Memory B cell (primary cell): ENCODE results near the gene ARHGAP29.
"Not testable (repeated sequence)": the region's sequence is repeated elsewhere in the genome, so short reads cannot be mapped to it uniquely, and the experiment has no call there.

ENCODE experiments used
- ATAC-seq: fragments of 150-1000 bp; cut with Tn5 transposase; 2 replicates; pipeline ENCODE4 v1.10.0; 2021; ENCODE audit warnings: low read depth, mild to moderate bottlenecking, moderate library complexity
- DNase-seq, 2 donors: peaks; one replicate each; pipeline ENCODE4 v3.0.0; 2022; ENCODE audit warnings: low spot score in 2 of 2
- H3K27ac Mint-ChIP-seq: one replicate; pipeline ENCODE4 v1.8.0; 2022; ENCODE audit warnings: mild to moderate bottlenecking, moderate library complexity, mixed read lengths
- H3K27me3 Mint-ChIP-seq: one replicate; pipeline ENCODE4 v1.8.0; 2022; ENCODE audit warnings: mixed read lengths
- H3K36me3 Mint-ChIP-seq: one replicate; pipeline ENCODE4 v1.8.0; 2022; ENCODE audit warnings: mild to moderate bottlenecking, mixed read lengths
- H3K4me1 Mint-ChIP-seq: one replicate; pipeline ENCODE4 v1.8.0; 2022; ENCODE audit warnings: mixed read lengths
- H3K4me3 Mint-ChIP-seq: one replicate; pipeline ENCODE4 v1.8.0; 2022; ENCODE audit warnings: mild to moderate bottlenecking, moderate library complexity, mixed read lengths
- H3K9me3 Mint-ChIP-seq: one replicate; pipeline ENCODE4 v1.8.0; 2022; ENCODE audit warnings: mixed read lengths

Gene ARHGAP29

DNA sequence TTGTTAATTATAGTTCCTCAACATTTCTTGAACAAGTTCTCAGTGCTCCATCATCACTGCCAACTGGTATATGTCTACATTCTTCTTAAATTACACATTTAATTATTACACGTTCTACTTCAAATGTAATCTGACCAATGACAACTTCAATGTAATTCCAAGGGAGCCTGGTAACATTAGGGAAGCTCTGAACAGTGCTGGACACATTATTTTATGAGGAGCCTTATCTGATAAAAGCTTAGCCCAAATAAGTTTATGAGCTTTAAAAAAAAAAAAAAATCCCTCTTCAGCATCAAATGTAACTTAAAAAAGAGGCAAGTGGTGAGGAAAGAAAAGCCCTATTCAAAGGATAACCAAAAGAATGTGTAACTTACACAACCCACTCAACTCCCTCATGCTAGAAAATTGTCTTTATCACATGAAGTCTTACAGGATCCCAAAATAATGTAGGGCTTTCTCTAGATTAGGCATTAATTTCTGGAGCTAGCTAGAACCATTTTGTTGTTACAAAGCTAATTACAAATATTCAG lies 81.2 kb downstream of the ARHGAP29 start:
- no peak for DNase-seq
- peaks cover 3% of the 10 kb centered on the region for H3K9me3 Mint-ChIP-seq

DNA sequence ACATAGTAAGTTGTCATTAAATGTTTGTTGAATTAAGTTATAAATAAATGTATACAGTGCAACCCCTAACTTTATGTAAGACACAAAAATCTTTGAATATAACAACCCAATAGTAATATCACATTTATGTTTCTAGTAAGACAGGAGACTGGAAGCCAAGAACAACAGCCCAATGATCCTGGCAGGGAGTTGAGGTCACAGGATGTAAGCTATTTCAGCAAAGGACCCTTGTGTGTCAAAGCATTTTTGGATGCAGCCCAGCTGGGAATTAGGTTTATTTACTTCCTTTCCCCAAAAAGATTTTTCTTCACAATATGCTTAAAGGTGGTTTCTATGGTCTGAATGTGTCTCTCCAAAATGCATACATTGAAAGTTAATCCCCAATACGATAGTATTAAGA lies 82.4 kb downstream of the ARHGAP29 start:
- no peak overlapping the region for H3K27ac Mint-ChIP-seq
- ATAC-seq (no peak), DNase-seq (no peak)
- no peaks in the 10 kb centered on the region for H3K4me1 Mint-ChIP-seq
- H3K9me3 Mint-ChIP-seq = peaks cover 3% of the 10 kb centered on the region
- no peaks in the 10 kb centered on the region for H3K36me3 Mint-ChIP-seq
- no peak overlapping the region for H3K4me3 Mint-ChIP-seq
- H3K27me3 Mint-ChIP-seq = peaks cover 3% of the 10 kb centered on the region

More for the DNA sequence above, 81.2 kb downstream of the ARHGAP29 start:
- Mint-ChIP-seq H3K4me3 (no peak overlapping the region), H3K27me3 (peaks cover 3% of the 10 kb centered on the region), H3K36me3 (no peaks in the 10 kb centered on the region), H3K27ac (no peak overlapping the region), H3K4me1 (no peaks in the 10 kb centered on the region)
- ATAC-seq = no peak

GRCh38 chr1:94153133-94153532 lies 84.3 kb downstream of the ARHGAP29 start:
- Mint-ChIP-seq H3K9me3 (peaks cover 2% of the 10 kb centered on the region), H3K4me1 (no peaks in the 10 kb centered on the region), H3K27ac (no peak overlapping the region), H3K4me3 (no peak overlapping the region), H3K36me3 (no peaks in the 10 kb centered on the region), H3K27me3 (peaks cover 3% of the 10 kb centered on the region)
- DNase-seq (no peak), ATAC-seq (no peak)

GRCh38 chr1:94149166-94149565 lies 88.2 kb downstream of the ARHGAP29 start:
- H3K36me3 Mint-ChIP-seq, H3K4me1 Mint-ChIP-seq, DNase-seq, H3K27me3 Mint-ChIP-seq, ATAC-seq, H3K4me3 Mint-ChIP-seq, H3K9me3 Mint-ChIP-seq, H3K27ac Mint-ChIP-seq: not testable (repeated sequence)

DNA sequence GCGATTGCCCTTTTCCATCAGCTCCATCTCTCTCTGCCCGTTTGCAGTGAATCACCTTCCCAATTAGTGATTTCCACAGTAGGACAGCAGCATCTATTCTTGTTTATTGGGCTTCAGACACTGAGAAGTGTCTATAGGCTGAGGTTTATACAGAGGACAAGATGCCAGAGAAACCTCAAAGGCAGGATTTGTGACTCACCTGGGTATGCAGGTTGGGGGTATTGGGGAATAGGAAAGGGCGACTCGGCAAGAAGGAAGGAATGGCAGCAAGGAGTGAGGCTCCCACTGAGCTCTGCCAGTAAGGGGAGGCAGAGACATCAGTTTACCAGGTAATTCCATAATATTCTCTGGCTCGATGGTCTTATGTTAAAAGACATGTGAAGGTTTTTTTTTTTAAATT lies 91.1 kb downstream of the ARHGAP29 start:
- Mint-ChIP-seq H3K9me3 (no peaks in the 10 kb centered on the region), H3K4me1 (no peaks in the 10 kb centered on the region), H3K27me3 (no peaks in the 10 kb centered on the region), H3K27ac (no peak overlapping the region), H3K36me3 (no peaks in the 10 kb centered on the region), H3K4me3 (no peak overlapping the region)
- DNase-seq (no peak), ATAC-seq (no peak)

DNA sequence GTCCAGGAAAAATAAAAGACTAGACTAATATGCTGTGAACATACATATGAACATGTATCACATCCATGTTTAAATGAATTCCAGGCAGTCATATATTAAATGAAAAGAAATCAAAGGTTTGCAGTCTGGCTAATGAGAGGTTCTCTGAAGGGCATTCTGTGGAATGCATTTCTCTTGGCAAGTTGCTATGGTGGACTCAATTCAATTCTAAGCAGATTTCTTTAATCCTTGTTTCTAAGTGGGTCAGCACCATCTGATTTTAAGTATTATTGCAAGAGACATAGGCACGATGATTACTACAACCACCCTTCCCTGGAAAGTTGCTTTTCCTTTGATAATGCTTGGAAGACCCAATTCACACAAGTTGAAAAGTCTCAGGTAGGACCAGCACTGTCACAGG lies 92.5 kb downstream of the ARHGAP29 start:
- Mint-ChIP-seq H3K27me3 (no peaks in the 10 kb centered on the region), H3K4me3 (no peak overlapping the region), H3K36me3 (no peaks in the 10 kb centered on the region), H3K27ac (no peak overlapping the region), H3K9me3 (no peaks in the 10 kb centered on the region), H3K4me1 (no peaks in the 10 kb centered on the region)
- DNase-seq (no peak), ATAC-seq (no peak)

DNA sequence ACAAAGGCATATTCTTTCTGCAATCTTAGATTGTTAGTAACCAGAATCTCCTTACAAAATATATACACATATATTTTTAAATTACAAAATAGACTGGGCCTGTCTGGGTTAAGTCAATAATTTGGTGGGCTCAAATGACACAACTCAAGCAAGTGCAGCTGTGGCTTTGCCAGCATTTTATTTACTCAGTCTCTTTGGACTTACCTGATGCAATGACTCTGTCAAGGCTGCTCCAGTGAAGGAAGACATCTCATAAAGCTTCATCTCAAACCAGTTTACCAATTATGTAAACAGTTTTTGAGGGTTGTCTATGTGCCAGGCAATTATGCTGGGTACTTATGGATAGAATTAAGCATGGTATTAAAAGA lies 93.6 kb downstream of the ARHGAP29 start:
- Mint-ChIP-seq H3K27me3 (no peaks in the 10 kb centered on the region), H3K36me3 (no peaks in the 10 kb centered on the region), H3K4me1 (no peaks in the 10 kb centered on the region), H3K27ac (no peak overlapping the region), H3K9me3 (no peaks in the 10 kb centered on the region), H3K4me3 (no peak overlapping the region)
- no peak for DNase-seq
- ATAC-seq = no peak

- H3K27ac Mint-ChIP-seq = no peak overlapping the region
- H3K9me3 Mint-ChIP-seq = no peaks in the 10 kb centered on the region
- H3K4me1 Mint-ChIP-seq = no peaks in the 10 kb centered on the region
- H3K27me3 Mint-ChIP-seq = no peaks in the 10 kb centered on the region
- no peak overlapping the region for H3K4me3 Mint-ChIP-seq
- H3K36me3 Mint-ChIP-seq = no peaks in the 10 kb centered on the region
- DNase-seq = no peak
- ATAC-seq = no peak
Observed at GRCh38 chr1:94143173-94143808, 94.1 kb downstream of the ARHGAP29 start.

DNA sequence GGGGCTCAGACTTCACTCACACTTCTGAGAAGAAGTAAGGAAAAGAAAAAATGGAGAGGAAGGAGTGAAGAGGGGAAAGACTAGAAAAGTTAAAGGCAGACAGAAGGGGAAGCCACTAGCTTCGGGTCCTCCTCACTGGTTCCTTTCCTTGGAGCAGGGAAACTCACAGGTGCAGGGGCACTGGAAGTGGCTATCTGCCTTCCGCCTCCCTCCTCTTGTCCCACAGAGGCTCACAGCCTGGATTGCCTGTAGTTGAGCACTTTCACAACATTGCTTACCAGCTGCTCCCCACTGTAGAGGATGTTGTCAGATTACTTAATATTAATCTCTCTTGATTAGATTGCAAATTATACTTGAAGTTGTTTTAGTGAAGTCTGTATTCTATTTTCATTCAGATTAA lies 94.8 kb downstream of the ARHGAP29 start:
- Mint-ChIP-seq H3K27me3 (no peaks in the 10 kb centered on the region), H3K9me3 (no peaks in the 10 kb centered on the region), H3K4me1 (no peaks in the 10 kb centered on the region), H3K27ac (no peak overlapping the region), H3K4me3 (no peak overlapping the region), H3K36me3 (no peaks in the 10 kb centered on the region)
- DNase-seq = no peak
- ATAC-seq = no peak

DNA sequence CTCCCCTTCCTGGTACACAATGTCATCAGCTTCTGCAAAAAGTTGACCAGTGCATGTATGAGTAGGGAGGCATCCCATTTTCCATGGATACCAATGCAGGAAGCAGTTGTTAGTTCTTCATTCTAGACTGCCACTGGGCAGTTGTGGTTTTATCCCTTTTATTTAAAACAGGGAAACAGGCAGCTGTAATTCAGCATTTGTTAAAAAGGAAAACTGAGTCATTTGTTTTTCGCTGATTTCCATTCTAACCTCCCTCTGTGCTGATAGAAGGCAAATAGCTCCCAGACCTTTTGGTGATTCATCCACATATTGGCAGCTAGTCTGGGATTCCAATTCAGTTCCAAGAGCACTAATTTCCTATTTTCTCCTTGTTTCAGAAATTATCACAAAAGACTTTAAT lies 95.4 kb downstream of the ARHGAP29 start:
- Mint-ChIP-seq H3K27me3 (no peaks in the 10 kb centered on the region), H3K4me1 (no peaks in the 10 kb centered on the region), H3K9me3 (no peaks in the 10 kb centered on the region), H3K36me3 (no peaks in the 10 kb centered on the region), H3K27ac (no peak overlapping the region), H3K4me3 (no peak overlapping the region)
- ATAC-seq = no peak
- DNase-seq = no peak

DNA sequence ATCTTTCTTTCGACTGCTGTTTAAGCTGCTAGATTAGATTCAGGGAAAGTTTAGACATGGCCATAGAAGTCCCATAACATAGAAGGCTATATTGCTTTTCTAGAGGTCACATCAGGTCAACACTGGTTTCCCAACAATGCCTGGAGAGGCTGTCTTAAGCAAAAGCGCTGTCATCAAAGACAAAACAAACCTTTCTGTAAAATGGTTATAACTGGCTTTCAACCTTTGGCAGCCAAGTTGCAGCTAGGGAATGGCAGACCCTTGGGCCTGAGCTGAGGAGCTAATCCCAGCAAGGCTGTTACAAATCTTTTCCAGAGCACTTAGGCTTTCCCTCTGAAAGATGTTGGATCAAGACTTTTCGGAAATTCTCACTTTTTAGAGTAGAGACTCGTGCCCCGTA lies 105.3 kb downstream of the ARHGAP29 start:
- H3K4me3 Mint-ChIP-seq = no peak overlapping the region
- H3K36me3 Mint-ChIP-seq = no peaks in the 10 kb centered on the region

GRCh38 chr1:94130851-94131595 lies 106.4 kb downstream of the ARHGAP29 start:
- ATAC-seq (no peak), DNase-seq (no peak)
- Mint-ChIP-seq H3K4me1 (no peaks in the 10 kb centered on the region), H3K27me3 (peaks cover 11% of the 10 kb centered on the region), H3K4me3 (no peak overlapping the region), H3K9me3 (no peaks in the 10 kb centered on the region), H3K27ac (no peak overlapping the region), H3K36me3 (no peaks in the 10 kb centered on the region)

More for the DNA sequence above, 105.3 kb downstream of the ARHGAP29 start:
- Mint-ChIP-seq H3K27me3 (peaks cover 14% of the 10 kb centered on the region), H3K9me3 (no peaks in the 10 kb centered on the region), H3K4me1 (no peaks in the 10 kb centered on the region), H3K27ac (no peak overlapping the region)
- ATAC-seq = no peak
- no peak for DNase-seq

- H3K36me3 Mint-ChIP-seq = no peaks in the 10 kb centered on the region
- no peak overlapping the region for H3K4me3 Mint-ChIP-seq
- no peak for ATAC-seq
- peaks cover 11% of the 10 kb centered on the region for H3K27me3 Mint-ChIP-seq
- DNase-seq = no peak
- H3K9me3 Mint-ChIP-seq = no peaks in the 10 kb centered on the region
- no peaks in the 10 kb centered on the region for H3K4me1 Mint-ChIP-seq
- H3K27ac Mint-ChIP-seq = no peak overlapping the region
Observed at GRCh38 chr1:94126651-94127050, 110.7 kb downstream of the ARHGAP29 start.

DNA sequence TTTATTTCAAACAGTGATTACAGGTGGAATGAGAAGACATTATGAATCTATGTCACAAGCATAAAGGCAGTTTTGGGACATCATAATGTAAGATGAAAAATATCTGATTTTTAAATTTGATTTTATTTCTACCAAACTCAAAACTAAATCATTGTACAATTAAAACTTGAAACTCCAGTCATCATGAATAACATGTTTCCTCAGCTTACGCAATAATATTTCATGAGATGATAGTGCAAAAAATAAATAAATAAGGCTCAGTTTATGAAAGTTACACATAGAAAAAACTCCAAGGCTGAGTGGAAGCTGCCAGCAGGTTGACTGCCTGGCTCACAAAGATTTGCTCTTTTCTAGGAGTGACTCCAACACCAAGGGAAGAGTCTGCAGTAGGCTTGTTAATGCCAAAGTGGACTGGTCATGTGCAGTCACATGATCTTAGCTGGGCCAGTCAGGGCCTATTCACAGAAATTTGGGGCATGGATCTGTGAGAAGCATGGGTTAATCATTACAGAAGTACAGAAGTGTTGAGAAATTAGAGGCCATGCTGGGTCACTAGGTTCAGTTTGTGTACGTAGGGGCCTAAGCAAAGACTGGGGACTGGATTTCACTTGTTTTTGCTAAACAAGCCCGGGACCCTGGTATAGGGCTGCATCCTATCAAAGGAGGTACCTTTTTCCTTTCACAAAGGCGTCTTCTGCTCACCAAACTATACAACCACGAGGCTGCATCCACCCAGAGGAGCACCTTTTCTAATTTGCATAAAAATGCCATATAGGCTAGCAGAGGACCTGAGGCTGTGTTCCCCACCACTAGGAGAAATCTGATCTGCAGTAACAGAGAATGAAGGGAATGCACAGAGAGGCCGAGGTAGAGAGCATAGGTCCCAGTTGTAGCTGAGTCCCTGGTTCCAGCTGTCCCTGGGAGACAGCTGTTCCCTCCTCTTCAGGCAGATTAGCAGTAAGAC lies 111.6 kb downstream of the ARHGAP29 start:
- H3K4me1 Mint-ChIP-seq = no peaks in the 10 kb centered on the region
- H3K9me3 Mint-ChIP-seq = no peaks in the 10 kb centered on the region
- H3K27ac Mint-ChIP-seq = no peak overlapping the region

More for the DNA sequence above, 111.6 kb downstream of the ARHGAP29 start:
- no peak overlapping the region for H3K4me3 Mint-ChIP-seq
- no peak for DNase-seq
- H3K36me3 Mint-ChIP-seq = no peaks in the 10 kb centered on the region
- H3K27me3 Mint-ChIP-seq = peaks cover 12% of the 10 kb centered on the region
- ATAC-seq = no peak
